Measurements from ENCODE around the gene CLDN20.
"Not testable (repeated sequence)": the region's sequence is repeated elsewhere in the genome, so short reads cannot be mapped to it uniquely, and the experiment has no call there.

Gene CLDN20

GRCh38 chr6:155271145-155271544 lies 7.3 kb downstream of the CLDN20 start:
- DNase-seq, result no peak

- no peak for DNase-seq
These were observed 8.8 kb downstream of the CLDN20 start for GRCh38 chr6:155272353-155273232.

- no peak for DNase-seq
These were observed 9.6 kb downstream of the CLDN20 start for GRCh38 chr6:155273431-155273830.

DNA sequence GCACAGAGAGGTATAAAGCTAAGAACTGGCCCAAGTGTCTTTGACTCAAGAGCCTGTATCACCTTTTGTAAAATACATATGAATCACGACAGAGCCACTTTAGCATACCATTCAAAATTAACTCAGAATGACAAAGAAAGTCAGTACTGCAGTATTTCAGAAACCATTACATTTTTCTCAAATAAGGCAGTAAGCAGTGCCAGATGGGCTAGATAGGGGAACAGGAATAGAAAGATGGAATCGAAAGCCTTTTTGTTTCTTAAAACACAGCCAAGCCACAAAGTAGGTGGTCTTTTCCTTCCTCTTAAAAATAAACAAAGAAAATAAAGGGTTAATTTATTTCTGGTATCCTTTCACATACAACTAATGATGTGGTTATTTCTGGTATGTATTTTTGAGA lies 10.3 kb downstream of the CLDN20 start:
- no peak for DNase-seq

DNA sequence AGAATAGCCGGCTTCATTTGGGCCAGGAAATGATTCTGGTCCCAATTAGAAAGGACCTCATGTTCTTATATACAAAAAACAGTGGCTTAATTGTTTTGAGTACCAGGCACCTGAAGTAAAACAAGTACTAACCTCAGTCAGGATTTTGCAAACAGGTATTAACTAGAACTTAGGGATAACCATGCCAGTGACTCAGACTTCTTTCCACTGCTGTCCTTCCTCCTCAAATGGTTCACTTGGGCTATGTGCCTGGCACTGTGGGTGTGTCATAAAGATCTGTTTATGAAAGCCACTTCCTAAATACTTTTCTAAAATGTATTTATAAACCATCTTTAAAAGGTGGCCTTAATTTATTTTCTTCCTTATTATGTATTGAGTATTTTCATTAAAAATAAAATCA lies 10.7 kb downstream of the CLDN20 start:
- no peak for DNase-seq

DNA sequence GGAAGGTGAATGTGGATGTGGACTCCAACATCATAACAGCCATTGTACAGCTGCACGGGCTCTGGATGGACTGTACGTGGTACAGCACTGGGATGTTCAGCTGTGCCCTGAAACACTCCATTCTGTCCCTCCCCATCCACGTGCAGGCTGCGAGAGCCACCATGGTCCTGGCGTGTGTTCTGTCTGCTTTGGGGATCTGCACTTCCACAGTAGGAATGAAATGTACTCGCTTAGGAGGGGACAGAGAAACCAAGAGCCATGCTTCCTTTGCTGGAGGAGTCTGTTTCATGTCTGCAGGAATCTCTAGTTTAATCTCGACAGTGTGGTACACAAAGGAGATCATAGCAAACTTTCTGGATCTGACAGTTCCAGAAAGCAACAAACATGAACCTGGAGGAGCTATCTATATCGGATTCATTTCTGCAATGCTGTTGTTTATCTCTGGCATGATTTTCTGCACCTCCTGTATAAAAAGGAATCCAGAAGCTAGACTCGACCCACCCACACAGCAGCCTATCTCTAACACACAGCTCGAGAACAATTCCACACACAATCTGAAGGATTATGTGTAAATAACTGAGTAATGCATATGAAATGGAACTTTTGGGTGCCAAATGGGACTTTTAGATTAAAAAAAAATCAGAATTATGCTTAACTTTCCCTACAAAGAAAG lies 12.1 kb downstream of the CLDN20 start:
- no peak for DNase-seq

DNA sequence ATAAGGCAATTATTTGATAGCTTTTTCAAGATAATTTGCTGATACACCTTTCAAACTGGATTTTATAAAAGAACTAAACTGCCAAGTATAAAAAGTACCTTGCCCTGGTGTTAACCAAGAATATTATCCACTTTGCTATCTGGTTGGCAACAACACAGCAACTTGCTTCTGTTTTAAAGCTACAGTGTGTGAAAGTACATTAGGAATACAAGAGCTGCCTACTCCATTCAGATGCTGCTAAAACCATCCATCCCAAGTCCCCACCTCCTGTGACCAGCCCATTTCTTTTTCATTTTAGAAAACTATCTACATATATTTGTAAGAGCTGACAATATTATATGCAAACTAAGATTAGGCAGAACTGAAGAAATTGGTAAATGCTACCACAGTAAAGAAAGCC lies 12.8 kb downstream of the CLDN20 start:
- no peak for DNase-seq

GRCh38 chr6:155278319-155279049 lies 14.7 kb downstream of the CLDN20 start:
- no peak for DNase-seq

GRCh38 chr6:155284775-155285174 lies 21.0 kb downstream of the CLDN20 start:
- no peak for DNase-seq

DNA sequence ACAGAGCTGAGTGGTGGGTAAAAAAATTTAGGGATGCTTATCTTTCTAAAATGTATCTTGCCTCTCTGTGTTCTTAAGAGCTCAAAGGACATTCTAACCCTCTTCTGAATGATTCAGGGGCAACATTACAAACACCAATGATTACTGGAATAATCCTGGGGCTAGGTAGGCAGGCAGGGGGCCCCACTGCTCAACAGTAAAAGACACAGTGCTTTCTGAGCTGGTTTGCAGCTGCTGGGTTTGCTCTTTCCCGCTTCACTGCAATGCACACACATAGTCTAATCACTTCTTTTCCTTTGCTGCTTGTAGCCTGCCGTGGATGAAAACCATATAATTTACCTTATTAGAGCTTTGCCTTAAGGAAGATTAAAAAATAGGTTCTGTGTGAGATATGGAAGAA lies 23.9 kb downstream of the CLDN20 start:
- DNase-seq, result no peak

DNA sequence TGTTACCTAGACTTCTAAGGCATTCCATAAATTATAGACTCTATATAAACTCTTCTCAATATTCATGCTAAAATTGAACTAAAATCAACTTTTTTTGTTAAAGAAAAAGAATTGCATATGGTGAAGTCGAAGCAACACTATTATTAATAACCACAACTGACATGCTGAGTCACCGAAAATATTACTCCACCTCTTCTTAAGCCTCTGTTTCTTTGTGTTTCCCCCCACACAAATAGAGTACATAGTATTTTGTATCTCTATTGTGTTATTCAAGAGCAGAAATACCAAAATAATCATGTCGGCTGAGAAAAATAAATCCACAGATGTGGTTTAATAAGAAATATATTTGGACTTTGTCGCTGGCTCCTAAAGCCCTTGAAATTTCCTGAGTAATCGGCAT lies 26.7 kb downstream of the CLDN20 start:
- no peak for DNase-seq

DNA sequence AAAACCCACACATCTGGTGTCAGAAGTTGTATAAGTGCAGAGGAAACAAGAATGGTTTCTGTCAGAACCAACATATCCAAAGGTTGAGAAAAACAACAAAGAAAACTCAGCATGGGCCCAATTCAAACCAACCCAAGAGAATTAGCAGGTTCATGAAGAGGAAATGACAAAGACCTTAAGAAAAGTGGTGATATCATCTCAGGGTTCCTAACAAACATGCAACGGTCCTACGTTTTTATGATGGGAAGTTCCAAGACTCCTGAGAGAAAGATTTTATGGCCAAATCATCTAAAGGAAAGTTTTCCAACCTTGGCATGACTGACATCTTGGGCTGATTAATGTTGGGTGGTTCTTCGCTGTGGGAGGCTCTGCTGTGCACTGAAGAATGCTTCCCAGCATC lies 27.5 kb downstream of the CLDN20 start:
- DNase-seq, result no peak

GRCh38 chr6:155292711-155293110 lies 28.9 kb downstream of the CLDN20 start:
- no peak for DNase-seq

- DNase-seq, result no peak
These were observed 33.9 kb downstream of the CLDN20 start for GRCh38 chr6:155297669-155298068.

GRCh38 chr6:155301867-155302266 lies 38.1 kb downstream of the CLDN20 start:
- no peak for DNase-seq

GRCh38 chr6:155303361-155303870 lies 39.6 kb downstream of the CLDN20 start:
- no peak for DNase-seq

DNA sequence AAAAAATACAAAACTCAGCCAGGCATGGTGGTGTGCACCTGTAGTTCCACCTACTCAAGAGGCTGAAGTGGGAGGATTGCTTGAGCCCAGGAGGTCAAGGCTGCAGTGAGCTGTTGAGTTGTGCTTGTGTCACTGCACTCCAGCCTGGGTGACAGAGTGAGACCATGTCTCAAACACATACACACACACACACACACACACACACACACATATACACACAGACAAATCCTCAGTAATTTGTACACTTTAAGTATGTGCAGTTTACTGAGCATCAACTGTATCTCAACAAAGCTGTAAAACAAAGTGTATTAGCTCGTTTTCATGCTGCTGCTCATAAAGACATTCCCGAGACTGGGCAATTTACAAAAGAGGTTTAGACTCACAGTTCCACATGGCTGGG lies 43.1 kb downstream of the CLDN20 start:
- no peak for DNase-seq

DNA sequence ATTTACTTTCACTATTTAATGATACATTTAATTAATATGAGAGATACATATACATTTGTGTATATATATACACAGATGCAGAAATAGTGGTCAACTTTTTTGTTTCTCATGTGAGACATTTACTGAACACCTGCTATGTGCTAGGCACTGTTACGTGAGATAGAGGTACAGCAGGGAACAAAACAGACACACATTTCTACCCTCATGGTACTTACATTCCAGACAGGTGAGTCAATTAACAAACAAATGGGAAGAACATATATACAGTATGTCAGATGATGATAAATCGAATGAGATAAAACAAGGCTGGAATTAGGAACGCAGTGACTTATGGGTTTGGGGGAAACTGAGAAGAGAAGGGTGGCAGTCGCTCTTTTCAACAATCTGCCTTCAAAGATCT lies 45.3 kb downstream of the CLDN20 start:
- no peak for DNase-seq

DNA sequence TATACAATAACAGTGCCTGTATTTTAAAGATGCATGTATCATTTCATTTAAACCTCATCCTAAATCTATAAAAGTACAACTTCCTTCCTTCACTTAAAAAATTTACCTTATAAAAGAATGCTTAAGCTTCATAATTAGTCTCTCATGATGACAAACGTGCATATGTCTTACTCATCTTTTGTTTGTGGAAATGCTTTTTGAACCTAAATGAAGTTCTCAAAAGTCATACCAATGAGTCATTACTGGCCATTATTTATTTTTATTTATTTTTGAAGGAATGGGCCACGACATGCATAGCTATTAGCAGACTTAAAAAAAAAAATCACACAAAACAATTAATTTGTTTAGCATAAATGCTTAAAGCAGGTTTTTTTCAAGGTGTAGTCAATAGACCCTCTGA lies 46.8 kb downstream of the CLDN20 start:
- DNase-seq, result no peak

DNA sequence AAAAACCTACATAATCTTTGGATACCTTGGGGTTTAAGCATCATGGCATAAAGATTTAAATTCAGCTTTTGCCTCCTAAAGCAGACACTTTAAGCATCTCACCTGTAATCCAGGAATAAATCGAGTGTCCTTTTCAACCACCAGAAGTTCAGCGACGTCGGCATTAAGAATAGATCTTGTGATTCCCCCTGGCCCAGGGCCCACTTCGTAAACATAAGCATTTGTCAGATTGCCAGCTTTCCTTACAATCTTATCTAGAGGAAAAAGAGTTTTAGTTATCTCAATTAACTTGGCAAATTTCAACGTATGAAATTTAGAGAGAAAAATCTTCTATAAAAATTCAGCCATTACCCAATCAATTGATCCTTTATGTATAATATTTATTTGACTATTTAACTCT lies 47.3 kb downstream of the CLDN20 start:
- DNase-seq, result no peak

GRCh38 chr6:155311583-155311982 lies 47.8 kb downstream of the CLDN20 start:
- no peak for DNase-seq

- not testable (repeated sequence) for DNase-seq
These were observed 49.1 kb downstream of the CLDN20 start for GRCh38 chr6:155312950-155313349.

DNA sequence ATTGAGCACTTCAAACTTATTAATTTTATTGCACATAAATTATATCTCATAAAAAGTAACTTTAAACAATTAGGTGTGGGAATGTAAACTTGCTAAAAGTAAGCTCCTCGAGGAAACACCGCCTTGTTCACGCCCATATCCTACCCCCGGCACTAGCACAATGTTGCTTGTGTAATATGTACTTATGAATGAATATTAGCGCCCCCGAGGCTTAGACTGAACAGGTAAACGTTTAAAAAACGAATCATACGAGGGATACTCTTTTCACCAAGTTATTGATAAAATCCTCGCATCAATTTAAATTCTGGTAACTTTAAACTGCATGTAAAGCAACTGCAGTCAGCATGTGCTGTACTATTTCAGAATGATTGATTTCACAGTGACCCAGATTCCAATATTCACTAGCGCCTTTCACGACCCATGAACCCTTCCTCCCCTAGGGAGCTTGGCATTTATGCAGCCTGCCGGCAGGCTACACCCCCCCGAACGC lies 49.8 kb downstream of the CLDN20 start:
- no peak for DNase-seq
